LNCaP clone FGC (cell line): ENCODE results near the gene KIF17.

Experiments used
- DNase-seq: peaks from one replicate; pipeline ENCODE4 v3.0.0-alpha.2; 2011; ENCODE audit warnings: low read depth
- H3K4me3 ChIP-seq: 2 replicates; pipeline ENCODE4 v1.5.1; 2011; ENCODE audit warnings: mild to moderate bottlenecking, low read depth, low read length, control low read depth
- CTCF ChIP-seq: IDR thresholded peaks from 2 replicates; pipeline ENCODE4 v1.5.1; 2012; ENCODE audit warnings: mild to moderate bottlenecking; ENCODE audit not compliant: control insufficient read depth, insufficient read depth; ENCODE audit errors: extremely low read depth

Gene KIF17

GRCh38 chr1:20661207-20662109 lies 56.3 kb downstream of the KIF17 start, which contains the start of gene DDOST:
Gene DDOST, minus strand, starts transcription at chr1:20661369. Its CDS starts 19 bp downstream, at chr1:20661350.
- no peak for TF ChIP-seq CTCF
- peak within 1 kb of the TSS; percentile 87 for H3K4me3 ChIP-seq
- DNase-seq = peak; percentile 88

- no peak for TF ChIP-seq CTCF
- no peak for DNase-seq
- H3K4me3 ChIP-seq = peak overlapping the region; percentile 87
Observed at GRCh38 chr1:20660847-20661206, 57.0 kb downstream of the KIF17 start.

- TF ChIP-seq CTCF = no peak
- DNase-seq = no peak
- peak overlapping the region; percentile 87 for H3K4me3 ChIP-seq
Observed at GRCh38 chr1:20660363-20660762, 57.4 kb downstream of the KIF17 start.

GRCh38 chr1:20658166-20658915 lies 59.5 kb downstream of the KIF17 start:
- no peak for TF ChIP-seq CTCF
- no peak overlapping the region for H3K4me3 ChIP-seq
- DNase-seq = no peak

GRCh38 chr1:20657024-20657423 lies 60.8 kb downstream of the KIF17 start:
- no peak for TF ChIP-seq CTCF
- DNase-seq = no peak
- H3K4me3 ChIP-seq = no peak overlapping the region

- no peak for DNase-seq
- no peak overlapping the region for H3K4me3 ChIP-seq
- TF ChIP-seq CTCF = no peak
Observed at GRCh38 chr1:20654104-20654690, 63.6 kb downstream of the KIF17 start.
